Testis (tissue), 3 donors: ENCODE data around the gene LYL1. TPM values are rescaled to one million over a fixed set of nuclear protein-coding genes. Genes with fewer than 3 reads are reported as not detected.

Experiments used
- DNase-seq: peaks from one replicate; pipeline ENCODE4 v3.0.0-alpha.2; 2019
- H3K27ac ChIP-seq, 2 donors: fragments of 200-600 bp; sonication (generic); one replicate each; pipeline ENCODE4 v1.5.1; 2019
- H3K27me3 ChIP-seq: fragments of 200-600 bp; sonication (generic); one replicate; pipeline ENCODE4 v1.5.1; 2019
- H3K36me3 ChIP-seq: fragments of 200-600 bp; sonication (generic); one replicate; pipeline ENCODE4 v1.5.1; 2017; ENCODE audit warnings: low read depth; ENCODE audit errors: missing control alignments
- H3K4me1 ChIP-seq: fragments of 200-600 bp; sonication (generic); one replicate; pipeline ENCODE4 v1.5.1; 2019
- H3K4me3 ChIP-seq, 2 donors: fragments of 200-600 bp; sonication (generic); one replicate each; pipeline ENCODE4 v1.5.1; 2017 to 2019
- H3K9me3 ChIP-seq: fragments of 200-600 bp; sonication (generic); one replicate; pipeline ENCODE4 v1.5.1; 2017
- CTCF ChIP-seq, 3 experiments: fragments of 450-650 bp in 2 of 3; fragments of 200-600 bp in 1 of 3; sonication (generic) in 1 of 3; IDR thresholded peaks; one replicate each; pipeline ENCODE4 v1.5.1; 2016 to 2019; ENCODE audit warnings: antibody characterized with exemption in 3 of 3, mild to moderate bottlenecking in 2 of 3, moderate library complexity in 1 of 3
- POLR2A ChIP-seq: fragments of 450-650 bp; IDR thresholded peaks from one replicate; pipeline ENCODE4 v1.6.1; 2017; ENCODE audit warnings: antibody characterized with exemption, mild to moderate bottlenecking, moderate library complexity
- WGBS, 2 donors: methylation state at CpG; one replicate each; pipeline ENCODE4 v1.1.5; 2018; 5-methylcytosine and 5-hydroxymethylcytosine counted together
- intact Hi-C: fragments of 100-400 bp; cut with DNase I; formaldehyde crosslinking; loops from one replicate; pipeline ENCODE4 v1.15.1; 2023; ENCODE audit warnings: low total_unique reads
- polyA plus RNA-seq: library from polyadenylated mRNA; stranded (reverse); fragments of 350-450 nt; fragmentation: Illumina TruSeq; extraction: RNeasy Lipid Tissue Mini Kit (QIAGEN cat#74804); gene quantifications from one replicate; pipeline ENCODE4 v1.2.3, GENCODE V29; 2014; ENCODE audit warnings: low read depth, low replicate concordance; ENCODE audit not compliant: insufficient read depth
- total RNA-seq, 2 donors: library from RNA; depleted of rRNA; stranded (reverse); fragments of >200 nt; gene quantifications; one replicate each; pipeline ENCODE4 v1.2.3, GENCODE V29; 2016

LYL1 gene
- total and polyA plus RNA-seq, 3 donors from 2014 or later, result 15.9 to 35.8 (median 21.9) TPM

- Histone ChIP-seq H3K27me3 (no peaks in the 10 kb centered on the region), H3K4me3 (no peak overlapping the region), H3K27ac (peak overlapping the region; percentile 90 to 93), H3K4me1 (peaks cover 79% of the 10 kb centered on the region), H3K36me3 (no peaks in the 10 kb centered on the region), H3K9me3 (no peaks in the 10 kb centered on the region)
- intact Hi-C loops, result no loop called here
- DNase-seq, result no peak
- 45 to 49% methylated on average over 3 of the region's 3 CpGs for WGBS, 2 donors
- no peak for TF ChIP-seq POLR2A
- no peak for TF ChIP-seq CTCF (IDR thresholded peaks at IDR 0.05)
Observed at GRCh38 chr19:13053238-13053637, 49.4 kb downstream of the LYL1 start.

- no peak for DNase-seq
- Histone ChIP-seq H3K36me3 (no peaks in the 10 kb centered on the region), H3K4me3 (no peak overlapping the region), H3K4me1 (peaks cover 78% of the 10 kb centered on the region), H3K27ac (peak overlapping the region; percentile 90 to 93), H3K27me3 (no peaks in the 10 kb centered on the region), H3K9me3 (no peaks in the 10 kb centered on the region)
- intact Hi-C loops, result no loop called here
- 41 to 54% methylated on average over 11 to 12 of the region's 12 CpGs for WGBS, 2 donors
- TF ChIP-seq CTCF (IDR thresholded peaks at IDR 0.05), result no peak
- no peak for TF ChIP-seq POLR2A
Observed at GRCh38 chr19:13052447-13053175, 50.0 kb downstream of the LYL1 start.

- H3K4me1 ChIP-seq, result peaks cover 71% of the 10 kb centered on the region
- H3K36me3 ChIP-seq, result no peaks in the 10 kb centered on the region
- no peak for TF ChIP-seq CTCF (IDR thresholded peaks at IDR 0.05)
- TF ChIP-seq POLR2A, result no peak
- no peaks in the 10 kb centered on the region for H3K27me3 ChIP-seq
- peak overlapping the region in 1 of 2 donors; percentile 90 for H3K27ac ChIP-seq
- no peak overlapping the region for H3K4me3 ChIP-seq
- intact Hi-C loops, result no loop called here
- peak; percentile 81 for DNase-seq
- 17 to 41% methylated on average over 23 of the region's 23 CpGs for WGBS, 2 donors
- H3K9me3 ChIP-seq, result no peaks in the 10 kb centered on the region
Observed at GRCh38 chr19:13051557-13052165, 51.0 kb downstream of the LYL1 start.

- WGBS, 2 donors, result 50 to 72% methylated on average over 4 of the region's 4 CpGs
- Histone ChIP-seq H3K4me3 (no peak overlapping the region), H3K27me3 (no peaks in the 10 kb centered on the region), H3K36me3 (no peaks in the 10 kb centered on the region), H3K4me1 (peaks cover 67% of the 10 kb centered on the region), H3K9me3 (no peaks in the 10 kb centered on the region), H3K27ac (no peak overlapping the region)
- intact Hi-C loops, result no loop called here
- no peak for DNase-seq
- TF ChIP-seq POLR2A (no peak), CTCF (IDR thresholded peaks at IDR 0.05) (no peak)
Observed at GRCh38 chr19:13050274-13050673, 52.4 kb downstream of the LYL1 start.

Other genes starting within 250 kb of the LYL1 start
- gene DNASE2, start 221.4 kb downstream of the LYL1 start, total RNA-seq, result 10 to 100 TPM in 1 of 2 donors, 1 to 10 TPM in 1; 9.0 to 17.4 TPM
- 17.7 TPM for gene DNASE2, start 221.4 kb downstream of the LYL1 start, polyA plus RNA-seq
- under 1 TPM; 0.24 to 0.31 TPM for gene KLF1, start 215.7 kb downstream of the LYL1 start, total RNA-seq
- not detected for gene KLF1, start 215.7 kb downstream of the LYL1 start, polyA plus RNA-seq
- gene GCDH, start 211.7 kb downstream of the LYL1 start, total RNA-seq, result 10 to 100 TPM; 30.5 to 32.1 TPM
- gene GCDH, start 211.7 kb downstream of the LYL1 start, polyA plus RNA-seq, result 11.0 TPM
- gene SYCE2, start 183.6 kb downstream of the LYL1 start, total RNA-seq, result 10 to 100 TPM; 12.3 to 20.4 TPM
- 61.1 TPM for gene SYCE2, start 183.6 kb downstream of the LYL1 start, polyA plus RNA-seq
- gene FARSA, start 169.1 kb downstream of the LYL1 start, total RNA-seq, result 10 to 100 TPM; 53.8 to 65.3 TPM
- gene FARSA, start 169.1 kb downstream of the LYL1 start, polyA plus RNA-seq, result 55.1 TPM
- gene CALR, start 164.2 kb downstream of the LYL1 start, total RNA-seq, result 100 to 1,000 TPM; 389 to 467 TPM
- gene CALR, start 164.2 kb downstream of the LYL1 start, polyA plus RNA-seq, result 538 TPM
- 100 to 1,000 TPM; 114 to 136 TPM for gene RAD23A, start 157.0 kb downstream of the LYL1 start, total RNA-seq
- 174 TPM for gene RAD23A, start 157.0 kb downstream of the LYL1 start, polyA plus RNA-seq
- gene GADD45GIP1, start 145.6 kb downstream of the LYL1 start, total RNA-seq, result 10 to 100 TPM; 32.2 to 39.8 TPM
- gene GADD45GIP1, start 145.6 kb downstream of the LYL1 start, polyA plus RNA-seq, result 21.6 TPM
- 1 to 10 TPM; 1.4 to 2.8 TPM for gene DAND5, start 133.3 kb downstream of the LYL1 start, total RNA-seq
- gene DAND5, start 133.3 kb downstream of the LYL1 start, polyA plus RNA-seq, result 0.16 TPM
- gene NFIX, start 107.4 kb downstream of the LYL1 start, total RNA-seq, result 10 to 100 TPM; 51.7 to 62.4 TPM
- gene NFIX, start 107.4 kb downstream of the LYL1 start, polyA plus RNA-seq, result 47.4 TPM
- 10 to 100 TPM; 44.8 to 50.0 TPM for gene TRMT1, start 13.9 kb upstream of the LYL1 start, total RNA-seq
- gene TRMT1, start 13.9 kb upstream of the LYL1 start, polyA plus RNA-seq, result 35.9 TPM
- gene NACC1, start 15.4 kb upstream of the LYL1 start, total RNA-seq, result 100 to 1,000 TPM in 1 of 2 donors, 10 to 100 TPM in 1; 75.9 to 102 TPM
- gene NACC1, start 15.4 kb upstream of the LYL1 start, polyA plus RNA-seq, result 38.2 TPM
- 10 to 100 TPM; 27.2 to 37.6 TPM for gene STX10, start 47.5 kb upstream of the LYL1 start, total RNA-seq
- gene STX10, start 47.5 kb upstream of the LYL1 start, polyA plus RNA-seq, result 18.1 TPM
- gene IER2, start 47.6 kb upstream of the LYL1 start, total RNA-seq, result 10 to 100 TPM; 18.1 to 29.4 TPM
- 23.3 TPM for gene IER2, start 47.6 kb upstream of the LYL1 start, polyA plus RNA-seq